Measurements from ENCODE around the gene ARHGEF16.

ARHGEF16 gene

GRCh38 chr1:3465091-3465934 lies 10.8 kb downstream of the ARHGEF16 start:
- no peak overlapping the region for H3K4me3 ChIP-seq (ENCODE audit: low read depth, low read length)
- no peak overlapping the region for H3K27ac ChIP-seq (ENCODE audit: low read depth, low read length)
- no peak overlapping the region for H3K9ac ChIP-seq (ENCODE audit: low read depth, low read length)
- peaks cover 26% of the 10 kb centered on the region for H3K36me3 ChIP-seq (ENCODE audit: control insufficient read depth, insufficient read depth, low read length)
- H3K9me3 ChIP-seq (ENCODE audit: control insufficient read depth, insufficient read depth, low read length), result no peaks in the 10 kb centered on the region
- no peaks in the 10 kb centered on the region for H3K4me1 ChIP-seq (ENCODE audit: control insufficient read depth, insufficient read depth, low read length)
- H3K27me3 ChIP-seq (ENCODE audit: control insufficient read depth, insufficient read depth, low read length), result no peaks in the 10 kb centered on the region

DNA sequence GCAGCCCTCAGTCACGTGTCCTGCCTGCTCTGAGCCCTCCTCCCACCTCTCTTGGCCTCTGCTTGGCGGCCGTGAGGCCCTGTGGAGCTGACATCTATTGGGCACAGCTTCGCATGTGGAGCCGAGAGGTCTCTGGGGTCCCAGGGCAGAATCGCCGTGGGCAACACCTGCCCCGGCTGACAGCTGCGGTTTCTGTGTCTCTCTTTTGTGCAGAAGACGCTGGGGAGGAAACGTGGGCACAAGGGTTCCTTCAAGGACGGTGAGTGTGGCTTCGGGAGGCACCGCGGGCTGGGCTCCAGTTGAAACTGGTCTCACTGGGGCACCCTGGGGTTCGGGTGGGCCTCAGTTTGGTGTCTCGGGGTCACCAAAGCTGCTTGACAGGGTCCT lies 11.5 kb downstream of the ARHGEF16 start:
- H3K4me3 ChIP-seq (ENCODE audit: low read depth, low read length), result no peak overlapping the region
- no peak overlapping the region for H3K9ac ChIP-seq (ENCODE audit: low read depth, low read length)
- H3K9me3 ChIP-seq (ENCODE audit: control insufficient read depth, insufficient read depth, low read length), result no peaks in the 10 kb centered on the region
- H3K36me3 ChIP-seq (ENCODE audit: control insufficient read depth, insufficient read depth, low read length), result peaks cover 26% of the 10 kb centered on the region
- no peaks in the 10 kb centered on the region for H3K27me3 ChIP-seq (ENCODE audit: control insufficient read depth, insufficient read depth, low read length)
- H3K27ac ChIP-seq (ENCODE audit: low read depth, low read length), result no peak overlapping the region
- peaks cover 4% of the 10 kb centered on the region for H3K4me1 ChIP-seq (ENCODE audit: control insufficient read depth, insufficient read depth, low read length)

- no peak overlapping the region for H3K27ac ChIP-seq (ENCODE audit: low read depth, low read length)
- peaks cover 8% of the 10 kb centered on the region for H3K4me1 ChIP-seq (ENCODE audit: control insufficient read depth, insufficient read depth, low read length)
- H3K4me3 ChIP-seq (ENCODE audit: low read depth, low read length), result no peak overlapping the region
- no peaks in the 10 kb centered on the region for H3K27me3 ChIP-seq (ENCODE audit: control insufficient read depth, insufficient read depth, low read length)
- H3K9me3 ChIP-seq (ENCODE audit: control insufficient read depth, insufficient read depth, low read length), result no peaks in the 10 kb centered on the region
- peaks cover 26% of the 10 kb centered on the region for H3K36me3 ChIP-seq (ENCODE audit: control insufficient read depth, insufficient read depth, low read length)
- H3K9ac ChIP-seq (ENCODE audit: low read depth, low read length), result no peak overlapping the region
Observed at GRCh38 chr1:3466366-3467075, 12.1 kb downstream of the ARHGEF16 start.

DNA sequence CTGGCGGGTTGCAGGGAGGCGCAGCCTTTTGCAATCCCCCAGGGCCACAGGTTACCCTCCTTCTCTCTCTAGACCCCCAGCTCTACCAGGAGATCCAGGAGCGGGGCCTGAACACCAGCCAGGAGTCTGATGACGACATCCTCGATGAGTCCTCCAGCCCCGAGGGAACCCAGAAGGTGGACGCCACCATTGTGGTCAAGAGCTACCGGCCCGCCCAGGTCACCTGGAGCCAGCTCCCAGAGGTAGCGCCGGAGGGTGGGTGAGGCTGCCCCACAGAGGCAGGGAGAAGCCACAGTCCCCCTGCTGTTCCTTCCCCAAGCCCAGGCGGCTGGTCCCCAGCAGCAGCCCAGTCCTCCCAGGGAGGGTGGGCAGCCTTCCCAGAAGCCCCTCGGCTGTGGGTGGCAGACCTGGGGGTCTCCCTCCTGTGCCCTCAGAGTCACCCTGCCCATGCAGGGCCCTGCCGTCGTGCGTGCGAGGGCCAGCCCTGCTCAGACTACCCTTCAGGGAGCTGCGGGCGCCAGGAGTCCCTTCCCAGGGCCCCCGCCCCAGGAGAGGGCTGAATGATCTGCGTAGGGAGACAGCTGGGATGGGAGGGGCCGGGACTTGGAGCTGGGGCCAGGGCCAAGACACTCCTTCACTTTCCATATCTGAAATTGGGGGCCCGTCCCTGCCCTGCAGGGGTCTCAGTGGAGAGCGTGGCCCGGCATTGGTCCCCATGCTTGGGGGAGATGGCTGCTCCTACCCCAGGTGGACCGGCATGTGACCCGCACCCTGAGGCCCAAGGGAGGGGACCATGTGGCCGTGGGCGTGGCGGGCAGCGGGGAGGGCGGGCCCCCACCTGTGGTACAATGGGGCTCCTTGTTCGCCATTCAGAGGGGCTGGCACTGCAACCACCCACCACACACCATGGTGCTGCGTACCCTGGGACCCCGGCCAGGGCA lies 12.9 kb downstream of the ARHGEF16 start:
- no peak overlapping the region for H3K27ac ChIP-seq (ENCODE audit: low read depth, low read length)
- H3K36me3 ChIP-seq (ENCODE audit: control insufficient read depth, insufficient read depth, low read length), result peaks cover 26% of the 10 kb centered on the region
- no peaks in the 10 kb centered on the region for H3K9me3 ChIP-seq (ENCODE audit: control insufficient read depth, insufficient read depth, low read length)
- no peaks in the 10 kb centered on the region for H3K27me3 ChIP-seq (ENCODE audit: control insufficient read depth, insufficient read depth, low read length)
- H3K4me1 ChIP-seq (ENCODE audit: control insufficient read depth, insufficient read depth, low read length), result peaks cover 14% of the 10 kb centered on the region
- no peak overlapping the region for H3K9ac ChIP-seq (ENCODE audit: low read depth, low read length)
- no peak overlapping the region for H3K4me3 ChIP-seq (ENCODE audit: low read depth, low read length)

DNA sequence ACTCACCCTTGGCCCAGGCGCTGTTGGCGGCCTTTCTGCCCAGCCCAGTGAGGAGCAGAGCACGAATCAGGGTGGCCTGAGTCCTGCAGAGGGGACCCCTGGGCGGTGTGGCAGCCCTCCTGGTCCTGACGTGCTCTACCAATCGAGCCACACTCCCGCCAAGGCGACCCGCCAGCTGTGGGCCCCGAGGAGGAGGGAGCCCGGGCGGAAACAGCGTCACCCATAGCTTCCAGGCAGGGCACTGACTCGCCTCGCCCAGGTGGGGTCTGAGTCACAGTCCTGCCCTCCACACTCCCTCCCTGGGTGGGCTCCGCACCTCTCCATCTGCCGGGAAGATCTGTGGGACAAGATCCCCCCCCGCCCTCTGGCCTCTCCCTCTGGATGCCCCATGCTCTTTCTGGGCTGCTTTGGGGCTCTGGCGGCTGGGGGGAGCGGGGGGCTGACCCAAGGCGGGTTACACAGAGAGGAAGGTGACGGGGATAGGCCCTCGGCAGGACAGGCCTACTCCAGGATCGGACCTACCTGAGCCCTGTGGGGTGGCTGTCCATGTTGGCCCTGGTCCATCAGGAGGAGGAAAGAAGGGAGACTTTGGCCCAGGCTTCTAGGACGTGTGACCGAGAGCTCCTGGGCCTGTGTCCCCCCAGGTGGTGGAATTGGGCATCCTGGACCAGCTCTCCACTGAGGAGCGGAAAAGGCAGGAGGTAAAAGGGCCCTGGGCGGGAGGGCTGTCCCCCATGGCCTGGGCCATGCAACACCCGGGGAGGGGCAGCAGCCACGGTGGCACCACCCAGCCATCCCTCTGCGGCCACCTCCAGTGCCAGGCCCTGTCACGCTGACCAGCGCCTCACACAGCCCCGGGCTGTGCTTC lies 14.0 kb downstream of the ARHGEF16 start:
- peaks cover 14% of the 10 kb centered on the region for H3K4me1 ChIP-seq (ENCODE audit: control insufficient read depth, insufficient read depth, low read length)
- no peaks in the 10 kb centered on the region for H3K9me3 ChIP-seq (ENCODE audit: control insufficient read depth, insufficient read depth, low read length)
- H3K27me3 ChIP-seq (ENCODE audit: control insufficient read depth, insufficient read depth, low read length), result no peaks in the 10 kb centered on the region
- H3K36me3 ChIP-seq (ENCODE audit: control insufficient read depth, insufficient read depth, low read length), result peaks cover 31% of the 10 kb centered on the region
- H3K27ac ChIP-seq (ENCODE audit: low read depth, low read length), result no peak overlapping the region
- no peak overlapping the region for H3K9ac ChIP-seq (ENCODE audit: low read depth, low read length)
- no peak overlapping the region for H3K4me3 ChIP-seq (ENCODE audit: low read depth, low read length)

DNA sequence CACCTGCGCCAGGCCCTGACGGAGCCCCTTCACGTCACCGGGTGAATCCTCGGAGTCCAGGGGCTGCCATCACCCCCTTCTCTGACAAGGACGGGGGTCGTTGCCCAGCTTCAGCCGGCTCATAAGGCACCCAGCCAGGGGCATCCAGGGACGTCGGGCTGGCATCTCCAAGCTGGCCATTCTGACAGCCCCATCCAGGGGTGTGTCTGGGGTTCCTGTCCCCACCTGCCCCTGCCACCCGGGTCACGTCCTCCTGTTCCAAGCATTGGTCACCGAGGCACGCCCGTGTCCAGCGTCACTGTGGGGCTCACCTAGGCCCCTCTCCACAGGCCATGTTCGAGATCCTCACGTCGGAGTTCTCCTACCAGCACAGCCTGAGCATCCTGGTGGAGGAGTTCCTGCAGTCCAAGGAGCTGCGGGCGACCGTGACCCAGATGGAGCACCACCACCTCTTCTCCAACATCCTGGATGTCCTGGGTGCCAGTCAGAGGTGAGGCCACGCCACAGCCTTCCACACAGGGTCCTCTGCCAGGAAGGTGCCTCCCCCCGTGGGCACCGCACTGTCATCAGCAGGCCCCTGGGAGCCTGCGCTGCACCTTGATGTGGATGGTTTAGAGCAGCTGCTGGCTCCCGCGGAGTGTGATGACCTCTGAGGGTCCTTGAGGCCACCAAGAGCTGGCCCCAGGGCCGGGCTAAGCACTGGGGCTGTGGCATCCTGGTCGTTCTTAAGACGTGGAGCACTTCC lies 14.8 kb downstream of the ARHGEF16 start:
- Histone ChIP-seq H3K9me3 (ENCODE audit: control insufficient read depth, insufficient read depth, low read length) (no peaks in the 10 kb centered on the region), H3K36me3 (ENCODE audit: control insufficient read depth, insufficient read depth, low read length) (peaks cover 32% of the 10 kb centered on the region), H3K9ac (ENCODE audit: low read depth, low read length) (no peak overlapping the region), H3K27ac (ENCODE audit: low read depth, low read length) (no peak overlapping the region), H3K4me1 (ENCODE audit: control insufficient read depth, insufficient read depth, low read length) (peaks cover 14% of the 10 kb centered on the region), H3K4me3 (ENCODE audit: low read depth, low read length) (no peak overlapping the region), H3K27me3 (ENCODE audit: control insufficient read depth, insufficient read depth, low read length) (no peaks in the 10 kb centered on the region)

GRCh38 chr1:3469849-3470649 lies 15.6 kb downstream of the ARHGEF16 start:
- Histone ChIP-seq H3K27me3 (ENCODE audit: control insufficient read depth, insufficient read depth, low read length) (no peaks in the 10 kb centered on the region), H3K27ac (ENCODE audit: low read depth, low read length) (no peak overlapping the region), H3K36me3 (ENCODE audit: control insufficient read depth, insufficient read depth, low read length) (peaks cover 28% of the 10 kb centered on the region), H3K9ac (ENCODE audit: low read depth, low read length) (peak overlapping the region; percentile 20), H3K4me1 (ENCODE audit: control insufficient read depth, insufficient read depth, low read length) (peaks cover 14% of the 10 kb centered on the region), H3K9me3 (ENCODE audit: control insufficient read depth, insufficient read depth, low read length) (no peaks in the 10 kb centered on the region), H3K4me3 (ENCODE audit: low read depth, low read length) (no peak overlapping the region)

DNA sequence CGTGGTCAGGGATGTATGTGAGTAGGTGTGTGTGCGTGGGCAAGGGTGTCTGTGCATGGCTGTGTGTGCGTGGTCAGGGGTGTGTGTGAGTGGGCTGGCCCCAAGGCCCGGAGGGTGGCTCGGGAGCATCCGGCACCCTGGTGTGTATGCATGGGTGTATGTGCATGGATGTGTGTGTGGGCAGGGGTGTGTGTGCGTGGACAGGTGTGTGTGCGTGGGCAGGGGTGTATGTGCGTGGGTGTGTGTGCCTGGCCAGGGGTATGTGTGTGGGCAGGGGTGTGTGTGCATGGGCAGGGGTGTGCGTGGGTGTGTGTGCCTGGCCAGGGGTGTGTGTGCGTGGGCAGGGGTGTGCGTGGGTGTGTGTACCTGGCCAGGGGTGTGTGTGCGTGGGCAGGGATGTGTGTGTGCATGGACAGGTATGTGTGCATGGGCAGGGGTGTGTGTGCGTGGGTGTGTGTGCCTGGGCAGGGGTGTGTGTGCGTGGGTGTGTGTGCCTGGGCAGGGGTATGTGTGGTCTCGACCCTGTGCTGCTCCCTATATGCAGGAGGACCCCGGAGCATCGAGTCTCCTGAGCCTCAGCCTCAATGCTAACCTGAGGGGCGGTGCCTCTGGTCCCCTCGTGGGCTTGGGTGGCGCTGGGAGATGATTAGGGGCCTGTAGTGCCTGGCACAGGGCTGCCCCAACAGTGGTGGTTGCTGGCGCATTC lies 16.3 kb downstream of the ARHGEF16 start:
- peak overlapping the region; percentile 96 for H3K27ac ChIP-seq (ENCODE audit: low read depth, low read length)
- H3K9me3 ChIP-seq (ENCODE audit: control insufficient read depth, insufficient read depth, low read length), result no peaks in the 10 kb centered on the region
- H3K36me3 ChIP-seq (ENCODE audit: control insufficient read depth, insufficient read depth, low read length), result peaks cover 30% of the 10 kb centered on the region
- peak overlapping the region; percentile 20 for H3K9ac ChIP-seq (ENCODE audit: low read depth, low read length)
- H3K4me3 ChIP-seq (ENCODE audit: low read depth, low read length), result no peak overlapping the region
- peaks cover 14% of the 10 kb centered on the region for H3K4me1 ChIP-seq (ENCODE audit: control insufficient read depth, insufficient read depth, low read length)
- H3K27me3 ChIP-seq (ENCODE audit: control insufficient read depth, insufficient read depth, low read length), result no peaks in the 10 kb centered on the region

All from HUES48 (cell line).